Activated CD4-positive, CD25-positive, alpha-beta regulatory T cell treated with anti-CD3 and anti-CD28 coated beads, Interleukin-2, amount 50 U/mL, for 16 hours (primary cell): ENCODE data around the gene SLC29A2.
"Not testable (repeated sequence)": the region's sequence is repeated elsewhere in the genome, so short reads cannot be mapped to it uniquely, and the experiment has no call there.

Source experiments
- DNase-seq: peaks from one replicate; pipeline ENCODE4 v3.0.0-alpha.2; 2020; ENCODE audit warnings: low read depth, low spot score

SLC29A2 gene

GRCh38 chr11:66384316-66384715 lies 12.8 kb upstream of the SLC29A2 start:
- not testable (repeated sequence) for DNase-seq

GRCh38 chr11:66380264-66380663 lies 8.7 kb upstream of the SLC29A2 start:
- not testable (repeated sequence) for DNase-seq

GRCh38 chr11:66373690-66374287 lies 2.2 kb upstream of the SLC29A2 start:
- DNase-seq: not testable (repeated sequence)

- no peak for DNase-seq
These were observed 1.7 kb upstream of the SLC29A2 start for GRCh38 chr11:66373265-66373664.

GRCh38 chr11:66369073-66369894 lies 2.3 kb downstream of the SLC29A2 start:
- no peak for DNase-seq

GRCh38 chr11:66368484-66368883 lies 3.1 kb downstream of the SLC29A2 start:
- no peak for DNase-seq

GRCh38 chr11:66367561-66368312 lies 3.8 kb downstream of the SLC29A2 start:
- no peak for DNase-seq

GRCh38 chr11:66366844-66367477 lies 4.6 kb downstream of the SLC29A2 start:
- no peak for DNase-seq

- DNase-seq: no peak
These were observed 5.6 kb downstream of the SLC29A2 start for GRCh38 chr11:66365711-66366619.

- no peak for DNase-seq
These were observed 6.4 kb downstream of the SLC29A2 start for GRCh38 chr11:66365166-66365565.

- peak; percentile 52 for DNase-seq
These were observed 7.6 kb downstream of the SLC29A2 start for GRCh38 chr11:66363805-66364535.

GRCh38 chr11:66363187-66363601 lies 8.4 kb downstream of the SLC29A2 start:
- DNase-seq: no peak

GRCh38 chr11:66362481-66363147 lies 8.9 kb downstream of the SLC29A2 start:
- no peak for DNase-seq

GRCh38 chr11:66361502-66361941 lies 10.0 kb downstream of the SLC29A2 start:
- no peak for DNase-seq

- DNase-seq: no peak
These were observed 11.0 kb downstream of the SLC29A2 start for GRCh38 chr11:66360406-66361073.

GRCh38 chr11:66359662-66360087 lies 11.9 kb downstream of the SLC29A2 start:
- no peak for DNase-seq

GRCh38 chr11:66350560-66351235 lies 20.9 kb downstream of the SLC29A2 start:
- DNase-seq: not testable (repeated sequence)

- no peak for DNase-seq
These were observed 22.5 kb downstream of the SLC29A2 start for GRCh38 chr11:66349084-66349386.
